Measurements from ENCODE around the gene LSM10.

- TF ChIP-seq SP1 (CRISPR knock-in tag; conservative IDR thresholded peaks at IDR 0.05) (no peak), USF2 (CRISPR knock-in tag; IDR thresholded peaks at IDR 0.05) (no peak), IRF2 (CRISPR knock-in tag; IDR thresholded peaks at IDR 0.05; ENCODE audit: borderline replicate concordance, low read depth) (no peak), FOXP1 (CRISPR knock-in tag; IDR thresholded peaks at IDR 0.05; ENCODE audit: borderline replicate concordance) (no peak)
These were observed 20.2 kb upstream of the LSM10 start for GRCh38 chr1:36417931-36418330.
